NCI-H1930 (cell line): ENCODE data around the gene OR52D1.

Experiments used
- DNase-seq, 2 experiments: peaks; one replicate each; lab custom pipeline; 2025; lab: John Stamatoyannopoulos, UW

Gene OR52D1

GRCh38 chr11:5488385-5488784, at the start of gene OR52D1:
TSS of gene OR52D1 (plus strand) at chr11:5488685. CDS start at chr11:5488707, 22 bp downstream.
- DNase-seq, result no peak

- no peak for DNase-seq
Observed at GRCh38 chr11:5441414-5441813, 47.1 kb upstream of the OR52D1 start, which contains the start of gene OR51I1. TSS of gene OR51I1 (minus strand) at chr11:5441514. CDS start at chr11:5441514, 0 bp downstream.

GRCh38 chr11:5443835-5444393, 44.6 kb upstream of the OR52D1 start:
- no peak for DNase-seq

GRCh38 chr11:5449023-5449422, 39.5 kb upstream of the OR52D1 start, which contains the start of gene OR51I2:
TSS of gene OR51I2 (plus strand) at chr11:5449323. CDS start at chr11:5453489, 4,166 bp downstream.
- DNase-seq, result no peak

GRCh38 chr11:5449432-5449831, 39.1 kb upstream of the OR52D1 start:
- no peak for DNase-seq

GRCh38 chr11:5460983-5461621, 27.4 kb upstream of the OR52D1 start:
- DNase-seq, result no peak

- DNase-seq, result no peak
Observed at GRCh38 chr11:5467527-5467926, 21.0 kb upstream of the OR52D1 start.

GRCh38 chr11:5473921-5474320, 14.6 kb upstream of the OR52D1 start:
- no peak for DNase-seq

GRCh38 chr11:5476186-5476819, 12.2 kb upstream of the OR52D1 start:
- peak in 1 of 2 experiments; percentile 42 for DNase-seq

GRCh38 chr11:5486003-5486402, 2.5 kb upstream of the OR52D1 start:
- no peak for DNase-seq

GRCh38 chr11:5486421-5486820, 2.1 kb upstream of the OR52D1 start:
- no peak for DNase-seq

GRCh38 chr11:5488798-5489399, 414 bp downstream of the OR52D1 start:
- DNase-seq, result no peak

GRCh38 chr11:5489576-5490357, 1.3 kb downstream of the OR52D1 start:
- DNase-seq, result no peak

GRCh38 chr11:5499671-5500070, 11.2 kb downstream of the OR52D1 start:
- DNase-seq, result no peak

GRCh38 chr11:5500393-5500801, 11.9 kb downstream of the OR52D1 start:
- DNase-seq, result no peak

- DNase-seq, result no peak
Observed at GRCh38 chr11:5504403-5504921, 16.0 kb downstream of the OR52D1 start.

GRCh38 chr11:5505363-5506048, 17.0 kb downstream of the OR52D1 start:
- DNase-seq, result no peak

- DNase-seq, result no peak
Observed at GRCh38 chr11:5507177-5507932, 18.9 kb downstream of the OR52D1 start.

GRCh38 chr11:5507933-5508305, 19.4 kb downstream of the OR52D1 start:
- DNase-seq, result no peak

- DNase-seq, result no peak
Observed at GRCh38 chr11:5508605-5509004, 20.1 kb downstream of the OR52D1 start.

- DNase-seq, result no peak
Observed at GRCh38 chr11:5509803-5510202, 21.3 kb downstream of the OR52D1 start, which contains the start of gene UBQLN3. TSS of gene UBQLN3 (minus strand) at chr11:5509957. CDS start at chr11:5509558, 399 bp downstream.
